CD4-positive, alpha-beta T cell (primary cell): Measurements from ENCODE around the gene POU2F1. TPM values are rescaled to one million over a fixed set of nuclear protein-coding genes. Genes with fewer than 3 reads are reported as not detected.

ENCODE experiments used
- ATAC-seq: fragments of 200-7000 bp; cut with Tn5 transposase; one replicate; pipeline ENCODE4 v1.10.0; 2022; ENCODE audit warnings: mild to moderate bottlenecking; ENCODE audit not compliant: poor library complexity
- CTCF ChIA-PET: fragments of 350-600 bp; sonication (Branson Sonifier 250); formaldehyde crosslinking; loops from one replicate; lab custom pipeline; 2021; ENCODE audit warnings: antibody characterized with exemption, inconsistent platforms; lab: Charles Lee
- POLR2A ChIA-PET: fragments of 350-600 bp; sonication (Branson Sonifier 250); formaldehyde crosslinking; loops from one replicate; lab custom pipeline; 2021; ENCODE audit warnings: antibody characterized with exemption, inconsistent platforms; lab: Charles Lee
- DNase-seq, 14 experiments: peaks; one replicate each; pipeline ENCODE4 v3.0.0-alpha.2; 2013 to 2020; ENCODE audit warnings: mixed read lengths in 2 of 14
- H3K27ac ChIP-seq, 2 donors: one replicate each; pipeline versions ENCODE4 v1.5.1 to v1.7.0; 2013; ENCODE audit warnings: low read length in 2 of 2, low read depth in 1 of 2, mild to moderate bottlenecking in 1 of 2
- H3K27me3 ChIP-seq, 2 experiments: 1 replicate in 1 of 2; 2 replicates in 1 of 2; pipeline versions ENCODE4 v1.6.1 to v1.7.0; 2013; ENCODE audit warnings: low read length in 2 of 2, control low read depth in 1 of 2, mild to moderate bottlenecking in 1 of 2, moderate library complexity in 1 of 2; ENCODE audit not compliant: insufficient read depth in 2 of 2, control insufficient read depth in 1 of 2
- H3K36me3 ChIP-seq: one replicate; pipeline ENCODE4 v1.6.1; 2013; ENCODE audit warnings: low read length, control low read depth; ENCODE audit not compliant: insufficient read depth
- H3K4me1 ChIP-seq: one replicate; pipeline ENCODE4 v1.6.1; 2013; ENCODE audit warnings: low read length, control low read depth; ENCODE audit not compliant: insufficient read depth
- H3K4me3 ChIP-seq: one replicate; pipeline ENCODE4 v1.5.1; 2013; ENCODE audit warnings: mild to moderate bottlenecking, low read length, moderate library complexity
- H3K9me3 ChIP-seq, 2 experiments: 1 replicate in 1 of 2; 2 replicates in 1 of 2; pipeline versions ENCODE4 v1.6.1 to v1.7.0; 2013; ENCODE audit warnings: low read length in 2 of 2, mild to moderate bottlenecking in 2 of 2, control low read depth in 1 of 2, moderate library complexity in 1 of 2; ENCODE audit not compliant: control insufficient read depth in 1 of 2, insufficient read depth in 1 of 2
- H3K27ac Mint-ChIP-seq: one replicate; pipeline ENCODE4 v1.8.0; 2020; ENCODE audit warnings: mixed read lengths
- H3K27me3 Mint-ChIP-seq: one replicate; pipeline ENCODE4 v1.8.0; 2021; ENCODE audit warnings: mixed read lengths
- H3K36me3 Mint-ChIP-seq: one replicate; pipeline ENCODE4 v1.8.0; 2021; ENCODE audit warnings: low read depth, mixed read lengths
- H3K4me1 Mint-ChIP-seq: one replicate; pipeline ENCODE4 v1.8.0; 2021; ENCODE audit warnings: low read depth, mixed read lengths
- H3K4me3 Mint-ChIP-seq: one replicate; pipeline ENCODE4 v1.8.0; 2020; ENCODE audit warnings: mild to moderate bottlenecking, mixed read lengths
- H3K9me3 Mint-ChIP-seq: one replicate; pipeline ENCODE4 v1.8.0; 2020; ENCODE audit warnings: mixed read lengths
- CTCF ChIP-seq: fragments of 200-600 bp; IDR thresholded peaks from one replicate; pipeline ENCODE4 v1.8.0; 2022; ENCODE audit warnings: antibody characterized with exemption, mild to moderate bottlenecking
- intact Hi-C, 2 experiments: fragments of 100-400 bp; cut with DNase I in 1 of 2; cut with micrococcal nuclease in 1 of 2; formaldehyde crosslinking; loops; one replicate each; pipeline versions ENCODE4 v1.15.1 to v1.9.0; 2023 to 2025; cut with DNase I, micrococcal nuclease
- total RNA-seq, 174 experiments: library from RNA in 2 of 174; stranded (reverse) in 2 of 174; gene quantifications; one replicate each; pipeline ENCODE4 v1.2.3 and lab custom pipeline; 2021 to 2026

The POU2F1 gene
- total RNA-seq, 2 experiments from 2014 or later: 27.0 to 28.6 TPM

GRCh38 chr1:167455786-167456446 lies 235.2 kb downstream of the POU2F1 start:
- TF ChIP-seq CTCF: no peak
- DNase-seq: peak in 6 of 14 experiments; percentile 42 to 87 (median 64)
- peaks cover 82% of the 10 kb centered on the region for H3K4me1 Mint-ChIP-seq
- ChIA-PET CTCF (interaction anchor here (0.6 to 3.0 kb wide), 13 partner anchors 9 to 188 kb away, joined by 3 to 9 read pairs (median 4); partner anchors contain the start of gene CD247), POLR2A (interaction anchor here (0.5 to 8.7 kb wide), 27 partner anchors 9 to 366 kb away, joined by 3 to 202 read pairs (median 10); partner anchors contain the start of genes CD247, CREG1, GPA33 and POU2F1)
- no peaks in the 10 kb centered on the region for H3K27me3 ChIP-seq
- intact Hi-C loops: loop anchor here (1.0 to 5.0 kb wide), 5 partner anchors 9 to 61 kb away; no protein-coding TSS in a partner anchor
- peak overlapping the region; percentile 100 for H3K27ac Mint-ChIP-seq
- no peaks in the 10 kb centered on the region for H3K9me3 ChIP-seq
- peaks cover 88% of the 10 kb centered on the region for H3K4me1 ChIP-seq
- no peaks in the 10 kb centered on the region for H3K9me3 Mint-ChIP-seq
- peak; percentile 20 for ATAC-seq
- H3K36me3 ChIP-seq: peaks cover 30% of the 10 kb centered on the region
- peaks cover 73% of the 10 kb centered on the region for H3K36me3 Mint-ChIP-seq
- H3K27ac ChIP-seq: peak overlapping the region; percentile 93 to 98
- peak overlapping the region; percentile 94 for H3K4me3 Mint-ChIP-seq
- peak overlapping the region; percentile 76 for H3K4me3 ChIP-seq
- H3K27me3 Mint-ChIP-seq: no peaks in the 10 kb centered on the region

GRCh38 chr1:167456524-167456923 lies 235.8 kb downstream of the POU2F1 start:
- ChIA-PET POLR2A (interaction anchor here (0.5 to 8.7 kb wide), 20 partner anchors 10 to 236 kb away, joined by 3 to 202 read pairs (median 14); partner anchors contain the start of genes CD247, CREG1 and POU2F1), CTCF (interaction anchor here (1.2 to 3.0 kb wide), 8 partner anchors 9 to 189 kb away, joined by 3 to 9 read pairs (median 6); partner anchors contain the start of gene CD247)
- peaks cover 75% of the 10 kb centered on the region for H3K36me3 Mint-ChIP-seq
- Histone ChIP-seq H3K36me3 (peaks cover 33% of the 10 kb centered on the region), H3K9me3 (no peaks in the 10 kb centered on the region), H3K4me1 (peaks cover 88% of the 10 kb centered on the region), H3K27me3 (no peaks in the 10 kb centered on the region), H3K4me3 (peak overlapping the region; percentile 76), H3K27ac (peak overlapping the region; percentile 93 to 98)
- H3K4me1 Mint-ChIP-seq: peaks cover 82% of the 10 kb centered on the region
- H3K27ac Mint-ChIP-seq: peak overlapping the region; percentile 100
- H3K4me3 Mint-ChIP-seq: peak overlapping the region; percentile 94
- H3K9me3 Mint-ChIP-seq: no peaks in the 10 kb centered on the region
- ATAC-seq (peak; percentile 10), DNase-seq (peak in 1 of 14 experiments; percentile 54)
- intact Hi-C loops: loop anchor here in 1 of 2 experiments (5.0 kb wide), 1 partner anchor 36 kb away; no protein-coding TSS in a partner anchor
- H3K27me3 Mint-ChIP-seq: no peaks in the 10 kb centered on the region
- TF ChIP-seq CTCF: no peak

GRCh38 chr1:167456926-167457325 lies 236.2 kb downstream of the POU2F1 start:
- Histone ChIP-seq H3K9me3 (no peaks in the 10 kb centered on the region), H3K36me3 (peaks cover 35% of the 10 kb centered on the region), H3K4me1 (peaks cover 88% of the 10 kb centered on the region), H3K27me3 (no peaks in the 10 kb centered on the region), H3K27ac (peak overlapping the region; percentile 93 to 98), H3K4me3 (peak overlapping the region; percentile 76)
- Mint-ChIP-seq H3K4me3 (peak overlapping the region; percentile 94), H3K9me3 (no peaks in the 10 kb centered on the region), H3K36me3 (peaks cover 77% of the 10 kb centered on the region), H3K27ac (peak overlapping the region; percentile 100), H3K4me1 (peaks cover 82% of the 10 kb centered on the region), H3K27me3 (no peaks in the 10 kb centered on the region)
- no peak for DNase-seq
- ATAC-seq: no peak
- ChIA-PET CTCF (interaction anchor here (0.8 to 3.0 kb wide), 5 partner anchors 16 to 189 kb away, joined by 3 to 9 read pairs (median 3); partner anchors contain the start of gene CD247), POLR2A (interaction anchor here (0.7 to 8.7 kb wide), 10 partner anchors 10 to 237 kb away, joined by 3 to 202 read pairs (median 25); partner anchors contain the start of genes CD247 and POU2F1)
- TF ChIP-seq CTCF: no peak
- intact Hi-C loops: loop anchor here in 1 of 2 experiments (5.0 kb wide), 1 partner anchor 35 kb away; no protein-coding TSS in a partner anchor
